Trophoblast cell (in vitro differentiated cells and primary cell): ENCODE measurements around the gene PNKP.

ENCODE experiments used
- DNase-seq, 2 donors: peaks; one replicate each; pipeline ENCODE4 v3.0.0-alpha.2; 2016
- H2AFZ ChIP-seq: 2 replicates; pipeline ENCODE4 v1.6.1; 2013; ENCODE audit warnings: low read length, moderate library complexity, mild to moderate bottlenecking; ENCODE audit not compliant: insufficient read depth, poor library complexity
- H2AK5ac ChIP-seq: 2 replicates; pipeline ENCODE4 v1.6.1; 2013; ENCODE audit warnings: mild to moderate bottlenecking, low read length
- H2BK120ac ChIP-seq: 2 replicates; pipeline ENCODE4 v1.6.1; 2013; ENCODE audit warnings: low read length, mild to moderate bottlenecking, moderate library complexity; ENCODE audit not compliant: insufficient read depth, poor library complexity
- H2BK12ac ChIP-seq: 2 replicates; pipeline ENCODE4 v1.6.1; 2013; ENCODE audit warnings: mild to moderate bottlenecking, low read length, moderate library complexity
- H2BK5ac ChIP-seq: 2 replicates; pipeline ENCODE4 v1.6.1; 2013; ENCODE audit warnings: low read length, low read depth, moderate library complexity, mild to moderate bottlenecking; ENCODE audit not compliant: poor library complexity
- H3K14ac ChIP-seq: 2 replicates; pipeline ENCODE4 v1.6.1; 2013; ENCODE audit warnings: mild to moderate bottlenecking, low read length
- H3K18ac ChIP-seq: 2 replicates; pipeline ENCODE4 v1.6.1; 2013; ENCODE audit warnings: mild to moderate bottlenecking, low read length
- H3K23ac ChIP-seq: 2 replicates; pipeline ENCODE4 v1.6.1; 2013; ENCODE audit warnings: low read length
- H3K27ac ChIP-seq: 2 replicates; pipeline ENCODE4 v1.5.1; 2013; ENCODE audit warnings: low read depth, mild to moderate bottlenecking, inconsistent platforms, low read length, moderate library complexity
- H3K27me3 ChIP-seq: 2 replicates; pipeline ENCODE4 v1.6.1; 2013; ENCODE audit warnings: inconsistent platforms, mild to moderate bottlenecking, low read length, moderate library complexity; ENCODE audit not compliant: insufficient read depth
- H3K36me3 ChIP-seq, 2 experiments: 1 replicate in 1 of 2; 2 replicates in 1 of 2; pipeline ENCODE4 v1.6.1; 2013; ENCODE audit warnings: low read length in 2 of 2, mild to moderate bottlenecking in 2 of 2, moderate library complexity in 1 of 2; ENCODE audit not compliant: insufficient read depth in 2 of 2, control insufficient read depth in 1 of 2
- H3K4ac ChIP-seq: 2 replicates; pipeline ENCODE4 v1.6.1; 2013; ENCODE audit warnings: low read depth, mild to moderate bottlenecking, low read length, moderate library complexity
- H3K4me1 ChIP-seq, 2 experiments: 1 replicate in 1 of 2; 2 replicates in 1 of 2; pipeline ENCODE4 v1.6.1; 2013; ENCODE audit warnings: low read length in 2 of 2, mild to moderate bottlenecking in 2 of 2, moderate library complexity in 1 of 2; ENCODE audit not compliant: insufficient read depth in 2 of 2, control insufficient read depth in 1 of 2
- H3K4me2 ChIP-seq: 2 replicates; pipeline ENCODE4 v1.6.1; 2013; ENCODE audit warnings: inconsistent platforms, mild to moderate bottlenecking, low read length, moderate library complexity
- H3K4me3 ChIP-seq: 2 replicates; pipeline ENCODE4 v1.5.1; 2013; ENCODE audit warnings: mild to moderate bottlenecking, low read depth, low read length, inconsistent platforms
- H3K79me1 ChIP-seq: one replicate; pipeline ENCODE4 v1.6.1; 2013; ENCODE audit warnings: low read length
- H3K79me2 ChIP-seq: 2 replicates; pipeline ENCODE4 v1.6.1; 2013; ENCODE audit warnings: low read length, mild to moderate bottlenecking; ENCODE audit not compliant: control insufficient read depth, insufficient read depth, poor library complexity
- H3K9ac ChIP-seq: 2 replicates; pipeline ENCODE4 v1.6.1; 2013; ENCODE audit warnings: mild to moderate bottlenecking, low read length
- H3K9me3 ChIP-seq: 2 replicates; pipeline ENCODE4 v1.6.1; 2013; ENCODE audit warnings: low read depth, mild to moderate bottlenecking, control low read depth, inconsistent platforms, low read length; ENCODE audit not compliant: insufficient read depth
- H4K12ac ChIP-seq: 2 replicates; pipeline ENCODE4 v1.6.1; 2013; ENCODE audit warnings: low read depth, mild to moderate bottlenecking, low read length, moderate library complexity
- H4K8ac ChIP-seq: 2 replicates; pipeline ENCODE4 v1.6.1; 2013; ENCODE audit warnings: low read depth, mild to moderate bottlenecking, low read length, moderate library complexity
- H4K91ac ChIP-seq: one replicate; pipeline ENCODE4 v1.6.1; 2013; ENCODE audit warnings: low read depth, mild to moderate bottlenecking, low read length, moderate library complexity
- WGBS: extraction: QIAGEN DNeasy Blood & Tissue Kit; methylation state at CpG from one replicate; pipeline ENCODE4 v1.1.7; 2013; ENCODE audit warnings: missing lambda C conversion rate; ENCODE audit not compliant: insufficient read length, insufficient coverage; ENCODE audit errors: extremely low coverage; 5-methylcytosine and 5-hydroxymethylcytosine counted together

Gene PNKP

GRCh38 chr19:49871349-49871985, 4.1 kb upstream of the PNKP start:
- H2BK5ac ChIP-seq = no peak overlapping the region
- H2BK12ac ChIP-seq = no peak overlapping the region
- H3K79me1 ChIP-seq = peaks cover 29% of the 10 kb centered on the region
- H3K27me3 ChIP-seq = no peaks in the 10 kb centered on the region
- no peak overlapping the region for H3K4me2 ChIP-seq
- H2AFZ ChIP-seq = no peak overlapping the region
- H4K12ac ChIP-seq = no peak overlapping the region
- H3K14ac ChIP-seq = no peak overlapping the region
- H3K4ac ChIP-seq = no peak overlapping the region
- H2BK120ac ChIP-seq = no peak overlapping the region
- no peak overlapping the region for H4K8ac ChIP-seq
- no peak overlapping the region for H3K9ac ChIP-seq
- H3K9me3 ChIP-seq = no peaks in the 10 kb centered on the region
- H3K79me2 ChIP-seq = peaks cover 19% of the 10 kb centered on the region
- H2AK5ac ChIP-seq = no peak overlapping the region
- H3K27ac ChIP-seq = no peak overlapping the region
- no peak for DNase-seq
- peak overlapping the region; percentile 11 for H3K4me3 ChIP-seq
- H3K23ac ChIP-seq = no peak overlapping the region
- H3K4me1 ChIP-seq = peaks cover 18 to 20% of the 10 kb centered on the region in 2 experiments
- peaks cover 32% of the 10 kb centered on the region in 2 experiments for H3K36me3 ChIP-seq
- no CpG with 5 or more reads among the region's 17 CpGs for WGBS
- H3K18ac ChIP-seq = no peak overlapping the region
- no peak overlapping the region for H4K91ac ChIP-seq

GRCh38 chr19:49870309-49870901, 3.0 kb upstream of the PNKP start:
- peak overlapping the region; percentile 72 for H3K4ac ChIP-seq
- no peaks in the 10 kb centered on the region for H3K27me3 ChIP-seq
- peak overlapping the region; percentile 39 for H2BK5ac ChIP-seq
- H2AFZ ChIP-seq = peak overlapping the region; percentile 34
- DNase-seq = no peak
- peak overlapping the region; percentile 93 for H4K12ac ChIP-seq
- H3K79me2 ChIP-seq = peaks cover 9% of the 10 kb centered on the region
- peak overlapping the region; percentile 70 for H3K18ac ChIP-seq
- H3K9ac ChIP-seq = peak overlapping the region; percentile 11
- peak overlapping the region; percentile 80 for H4K8ac ChIP-seq
- H3K79me1 ChIP-seq = peaks cover 19% of the 10 kb centered on the region
- peak overlapping the region; percentile 74 for H3K4me2 ChIP-seq
- peak overlapping the region; percentile 77 for H2AK5ac ChIP-seq
- peak overlapping the region; percentile 86 for H4K91ac ChIP-seq
- peak overlapping the region; percentile 21 for H2BK12ac ChIP-seq
- no CpG with 5 or more reads among the region's 15 CpGs for WGBS
- peaks cover 32% of the 10 kb centered on the region in 2 experiments for H3K36me3 ChIP-seq
- H3K4me1 ChIP-seq = peaks cover 18 to 25% of the 10 kb centered on the region in 2 experiments
- peak overlapping the region; percentile 89 for H3K14ac ChIP-seq
- peak overlapping the region; percentile 22 for H2BK120ac ChIP-seq
- H3K27ac ChIP-seq = peak overlapping the region; percentile 89
- H3K4me3 ChIP-seq = peak overlapping the region; percentile 76
- no peak overlapping the region for H3K23ac ChIP-seq
- no peaks in the 10 kb centered on the region for H3K9me3 ChIP-seq

GRCh38 chr19:49869484-49870308, 2.3 kb upstream of the PNKP start:
- no peak overlapping the region for H3K23ac ChIP-seq
- peak overlapping the region; percentile 86 for H4K91ac ChIP-seq
- H3K79me2 ChIP-seq = peaks cover 7% of the 10 kb centered on the region
- peak overlapping the region; percentile 3 for H2BK12ac ChIP-seq
- no peaks in the 10 kb centered on the region for H3K9me3 ChIP-seq
- H2AK5ac ChIP-seq = peak overlapping the region; percentile 77
- H3K14ac ChIP-seq = peak overlapping the region; percentile 89
- no peaks in the 10 kb centered on the region for H3K27me3 ChIP-seq
- peaks cover 36% of the 10 kb centered on the region in 2 experiments for H3K36me3 ChIP-seq
- peak overlapping the region; percentile 39 for H2BK5ac ChIP-seq
- H3K4me2 ChIP-seq = peak overlapping the region; percentile 74
- H3K4ac ChIP-seq = peak overlapping the region; percentile 72
- WGBS = no CpG with 5 or more reads among the region's 67 CpGs
- H4K8ac ChIP-seq = peak overlapping the region; percentile 80
- peaks cover 18% of the 10 kb centered on the region for H3K79me1 ChIP-seq
- peak overlapping the region; percentile 22 for H2BK120ac ChIP-seq
- H3K27ac ChIP-seq = peak overlapping the region; percentile 89
- H3K9ac ChIP-seq = peak overlapping the region; percentile 65
- peaks cover 15 to 23% of the 10 kb centered on the region in 2 experiments for H3K4me1 ChIP-seq
- DNase-seq = peak; percentile 99 to 100
- H3K4me3 ChIP-seq = peak overlapping the region; percentile 76
- peak overlapping the region; percentile 70 for H3K18ac ChIP-seq
- H4K12ac ChIP-seq = peak overlapping the region; percentile 93
- H2AFZ ChIP-seq = peak overlapping the region; percentile 34

- peak overlapping the region; percentile 84 for H4K91ac ChIP-seq
- peak overlapping the region; percentile 62 for H2AFZ ChIP-seq
- H2BK5ac ChIP-seq = peak overlapping the region; percentile 13
- no peak for DNase-seq
- peak overlapping the region; percentile 77 for H2AK5ac ChIP-seq
- H3K4me3 ChIP-seq = peak overlapping the region; percentile 25
- H3K9me3 ChIP-seq = no peaks in the 10 kb centered on the region
- peak overlapping the region; percentile 29 for H3K4ac ChIP-seq
- H3K23ac ChIP-seq = no peak overlapping the region
- peaks cover 18% of the 10 kb centered on the region for H3K79me1 ChIP-seq
- H3K79me2 ChIP-seq = peaks cover 7% of the 10 kb centered on the region
- H3K36me3 ChIP-seq = peaks cover 35 to 36% of the 10 kb centered on the region in 2 experiments
- no peaks in the 10 kb centered on the region for H3K27me3 ChIP-seq
- peak overlapping the region; percentile 65 for H2BK120ac ChIP-seq
- H2BK12ac ChIP-seq = no peak overlapping the region
- peaks cover 15 to 23% of the 10 kb centered on the region in 2 experiments for H3K4me1 ChIP-seq
- no peak overlapping the region for H3K9ac ChIP-seq
- H3K18ac ChIP-seq = peak overlapping the region; percentile 49
- H3K27ac ChIP-seq = no peak overlapping the region
- peak overlapping the region; percentile 47 for H3K14ac ChIP-seq
- H4K12ac ChIP-seq = peak overlapping the region; percentile 68
- no CpG with 5 or more reads among the region's 15 CpGs for WGBS
- peak overlapping the region; percentile 92 for H4K8ac ChIP-seq
- peak overlapping the region; percentile 73 for H3K4me2 ChIP-seq
These were observed 1.7 kb upstream of the PNKP start for GRCh38 chr19:49869009-49869483.
